ENCODE measurements around the gene ADPRS. TPM values are rescaled to one million over a fixed set of nuclear protein-coding genes. Genes with fewer than 3 reads are reported as not detected.

The ADPRS gene
- total RNA-seq, 4 donors from 2014 or later: 9.2 to 23.7 (median 17.2) TPM

DNA sequence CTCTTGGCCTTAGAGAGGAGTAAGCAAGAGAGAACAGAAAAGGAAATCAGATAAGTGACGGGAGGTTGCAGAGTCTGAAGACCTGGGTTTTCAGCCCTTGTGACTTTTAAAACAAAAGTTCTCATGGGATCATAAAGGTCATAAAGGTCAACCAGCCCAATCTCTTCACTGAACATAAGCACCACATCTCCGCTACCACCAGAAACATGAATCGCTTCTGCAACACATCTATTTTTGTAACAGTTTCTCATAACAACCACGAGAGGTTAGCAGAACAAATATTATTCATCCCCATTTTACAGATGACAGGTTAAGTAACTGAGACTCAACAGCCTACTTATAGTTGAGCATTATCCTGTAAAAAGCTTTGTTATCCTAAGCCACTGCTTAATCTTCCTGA is 54.7 kb downstream of the ADPRS start:
- DNase-seq: no peak
- Histone ChIP-seq H3K36me3 (no peaks in the 10 kb centered on the region), H3K27ac (no peak overlapping the region), H3K9me3 (no peaks in the 10 kb centered on the region), H3K4me1 (peaks cover 4% of the 10 kb centered on the region in 2 donors), H3K4me3 (no peak overlapping the region), H3K27me3 (no peaks in the 10 kb centered on the region)
- TF ChIP-seq POLR2A (IDR thresholded peaks at IDR 0.05): no peak
- TF ChIP-seq, protein P1, sequence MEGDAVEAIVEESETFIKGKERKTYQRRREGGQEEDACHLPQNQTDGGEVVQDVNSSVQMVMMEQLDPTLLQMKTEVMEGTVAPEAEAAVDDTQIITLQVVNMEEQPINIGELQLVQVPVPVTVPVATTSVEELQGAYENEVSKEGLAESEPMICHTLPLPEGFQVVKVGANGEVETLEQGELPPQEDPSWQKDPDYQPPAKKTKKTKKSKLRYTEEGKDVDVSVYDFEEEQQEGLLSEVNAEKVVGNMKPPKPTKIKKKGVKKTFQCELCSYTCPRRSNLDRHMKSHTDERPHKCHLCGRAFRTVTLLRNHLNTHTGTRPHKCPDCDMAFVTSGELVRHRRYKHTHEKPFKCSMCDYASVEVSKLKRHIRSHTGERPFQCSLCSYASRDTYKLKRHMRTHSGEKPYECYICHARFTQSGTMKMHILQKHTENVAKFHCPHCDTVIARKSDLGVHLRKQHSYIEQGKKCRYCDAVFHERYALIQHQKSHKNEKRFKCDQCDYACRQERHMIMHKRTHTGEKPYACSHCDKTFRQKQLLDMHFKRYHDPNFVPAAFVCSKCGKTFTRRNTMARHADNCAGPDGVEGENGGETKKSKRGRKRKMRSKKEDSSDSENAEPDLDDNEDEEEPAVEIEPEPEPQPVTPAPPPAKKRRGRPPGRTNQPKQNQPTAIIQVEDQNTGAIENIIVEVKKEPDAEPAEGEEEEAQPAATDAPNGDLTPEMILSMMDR (IDR thresholded peaks at IDR 0.05): no peak
- intact Hi-C loops (cut with DNase I; ENCODE audit: low total_unique reads): no loop called here

Other genes with a start within 250 kb of the ADPRS start
- gene AGO1, start 205.7 kb upstream of the ADPRS start, total RNA-seq: 10 to 100 TPM in 2 of 4 donors, 1 to 10 TPM in 2; 4.1 to 32.8 (median 12.0) TPM
- 10 to 100 TPM; 21.2 to 47.8 (median 36.0) TPM for gene AGO3, start 157.8 kb upstream of the ADPRS start, total RNA-seq
- 1 to 10 TPM in 2 of 4 donors, under 1 TPM in 1, not detected in 1; 0.77 to 7.5 (median 1.2) TPM for gene TEKT2, start 4.8 kb upstream of the ADPRS start, total RNA-seq
- gene COL8A2, start 36.3 kb downstream of the ADPRS start, total RNA-seq: 10 to 100 TPM in 1 of 4 donors, 1 to 10 TPM in 3; 1.2 to 16.6 (median 5.8) TPM
- gene TRAPPC3, start 60.6 kb downstream of the ADPRS start, total RNA-seq: 10 to 100 TPM; 10.6 to 70.6 (median 38.1) TPM
- gene MAP7D1, start 67.3 kb downstream of the ADPRS start, total RNA-seq: 100 to 1,000 TPM in 1 of 4 donors, 10 to 100 TPM in 3; 53.5 to 115 (median 77.3) TPM
- gene THRAP3, start 135.6 kb downstream of the ADPRS start, total RNA-seq: 10 to 100 TPM; 21.3 to 99.1 (median 67.5) TPM
- 10 to 100 TPM in 2 of 4 donors, not detected in 2; 11.3 to 11.8 TPM for gene SH3D21, start 217.5 kb downstream of the ADPRS start, total RNA-seq
- 100 to 1,000 TPM in 1 of 4 donors, 10 to 100 TPM in 3; 20.9 to 122 (median 62.4) TPM for gene EVA1B, start 234.8 kb downstream of the ADPRS start, total RNA-seq